HepG2 (cell line): ENCODE measurements around the gene TJP2. TPM values are rescaled to one million over a fixed set of nuclear protein-coding genes. Genes with fewer than 3 reads are reported as not detected.

Experiments used
- ATAC-seq: fragments of 200-7000 bp; cut with Tn5 transposase; 3 replicates; pipeline ENCODE4 v1.9.1; 2020; ENCODE audit warnings: mild to moderate bottlenecking, moderate library complexity
- BruUV-seq: library from RNA; stranded (reverse); fragments of 400-500 nt; replicated peaks from 2 replicates; lab custom pipeline; 2021; lab: Mats Ljungman, UMichigan
- CTCF ChIA-PET: fragments of 300-600 bp; formaldehyde crosslinking; extraction: SDS; loops from one replicate; lab custom pipeline; 2021; ENCODE audit warnings: low total read pairs, inconsistent platforms, low intra/inter-chr PET ratio; lab: Yijun Ruan, JAX
- POLR2A ChIA-PET: fragments of 350-600 bp; sonication (Branson Sonifier 250); formaldehyde crosslinking; loops from one replicate; lab custom pipeline; 2020; ENCODE audit warnings: antibody characterized with exemption, inconsistent platforms; lab: Yijun Ruan, JAX
- DNase-seq: peaks from one replicate; pipeline ENCODE4 v3.0.0-alpha.2; 2015; ENCODE audit warnings: low spot score
- FAIRE-seq: peaks from 3 replicates; lab custom pipeline; 2011; peaks lifted over from hg19 to GRCh38; lab: Jason Lieb, UNC
- H2AFZ ChIP-seq: one replicate; pipeline ENCODE4 v1.6.1; 2011; ENCODE audit warnings: low read length, inconsistent platforms
- H3K27ac ChIP-seq: fragments of 300-600 bp; 3 replicates; pipeline ENCODE4 v1.8.0; 2011; ENCODE audit warnings: mixed run types, mild to moderate bottlenecking, mixed read lengths, low read length, inconsistent platforms; ENCODE audit not compliant: insufficient read depth; ENCODE audit errors: extremely low read length
- H3K27me3 ChIP-seq, 2 experiments: fragments of 200-600 bp in 1 of 2; 2 replicates in 1 of 2; 3 replicates in 1 of 2; pipeline versions ENCODE4 v1.6.0 to v1.8.0; 2011; ENCODE audit warnings: low read length in 2 of 2, mild to moderate bottlenecking in 2 of 2, moderate library complexity in 2 of 2, inconsistent platforms in 1 of 2; ENCODE audit not compliant: insufficient read depth in 2 of 2, control insufficient read depth in 1 of 2
- H3K36me3 ChIP-seq, 2 experiments: fragments of 200-600 bp in 1 of 2; replicated peaks in 1 of 2; 2 replicates in 1 of 2; 3 replicates in 1 of 2; pipeline versions ENCODE4 v1.5.1 to v1.8.0; 2011; ENCODE audit warnings: low read length in 2 of 2, inconsistent platforms in 1 of 2; ENCODE audit not compliant: insufficient read depth in 2 of 2, control insufficient read depth in 1 of 2
- H3K4me1 ChIP-seq: 2 replicates; pipeline ENCODE4 v1.5.1; 2012; ENCODE audit warnings: low read length, inconsistent platforms; ENCODE audit not compliant: insufficient read depth
- H3K4me2 ChIP-seq: 2 replicates; pipeline ENCODE4 v1.6.0; 2011; ENCODE audit warnings: low read depth, low read length, inconsistent platforms
- H3K4me3 ChIP-seq, 3 experiments: fragments of 200-600 bp in 1 of 3; sonication (generic), shearing (Covaris generic) in 1 of 3; replicated peaks in 1 of 3; 2 replicates each; pipeline ENCODE4 v1.5.1; 2011 to 2016; ENCODE audit warnings: low read length in 3 of 3, inconsistent platforms in 2 of 3, low read depth in 2 of 3, mild to moderate bottlenecking in 2 of 3, control low read depth in 1 of 3, mixed read lengths in 1 of 3; ENCODE audit not compliant: insufficient read depth in 1 of 3
- H3K79me2 ChIP-seq: one replicate; pipeline ENCODE4 v1.6.1; 2011; ENCODE audit warnings: low read length, inconsistent platforms; ENCODE audit not compliant: insufficient read depth
- H3K9ac ChIP-seq: 2 replicates; pipeline ENCODE4 v1.6.0; 2011; ENCODE audit warnings: mild to moderate bottlenecking, low read depth, low read length, inconsistent platforms; ENCODE audit not compliant: insufficient read depth
- H3K9me3 ChIP-seq: 2 replicates; pipeline ENCODE4 v1.5.1; 2012; ENCODE audit warnings: mild to moderate bottlenecking, low read length
- H4K20me1 ChIP-seq: 2 replicates; pipeline ENCODE4 v1.6.0; 2011; ENCODE audit warnings: inconsistent platforms, mild to moderate bottlenecking, low read length, moderate library complexity; ENCODE audit not compliant: insufficient read depth
- HOXA5 ChIP-seq: sonication (generic); formaldehyde crosslinking; IDR thresholded peaks from 2 replicates; pipeline ENCODE4 v1.4.0; 2020; ENCODE audit warnings: missing genetic modification reagents
- KDM4B ChIP-seq: sonication (generic); formaldehyde crosslinking; IDR thresholded peaks from 2 replicates; pipeline ENCODE4 v1.4.0; 2020; ENCODE audit warnings: missing genetic modification reagents
- LCORL ChIP-seq, 2 experiments: fragments of 450-650 bp in 1 of 2; sonication (generic) in 1 of 2; formaldehyde crosslinking in 1 of 2; IDR thresholded peaks; 2 replicates each; pipeline versions ENCODE4 v1.5.0 to v1.6.1; 2017 to 2020; ENCODE audit warnings: antibody characterized with exemption in 1 of 2, missing genetic modification reagents in 1 of 2
- NFE2 ChIP-seq: sonication (generic); formaldehyde crosslinking; IDR thresholded peaks from 2 replicates; pipeline ENCODE4 v1.4.0; 2020; ENCODE audit warnings: missing genetic modification reagents
- NFIC ChIP-seq: IDR thresholded peaks from 2 replicates; pipeline ENCODE4 v1.6.1; 2012; ENCODE audit warnings: mild to moderate bottlenecking, low read length, inconsistent platforms
- PRMT3 ChIP-seq: sonication (generic); formaldehyde crosslinking; IDR thresholded peaks from 2 replicates; pipeline ENCODE4 v1.8.1; 2022; ENCODE audit warnings: low read depth, mild to moderate bottlenecking, moderate library complexity, missing genetic modification reagents, borderline replicate concordance
- RBM22 ChIP-seq: fragments of 200-400 bp; formaldehyde crosslinking; optimal IDR thresholded peaks from 2 replicates; pipeline ENCODE3; 2017; ENCODE audit warnings: mild to moderate bottlenecking, low read length, moderate library complexity
- SMC3 ChIP-seq: IDR thresholded peaks from 2 replicates; pipeline ENCODE4 v1.6.1; 2011; ENCODE audit warnings: low read length, improper control_type of control experiment
- TBX3 ChIP-seq: fragments of 450-650 bp; IDR thresholded peaks from 2 replicates; pipeline ENCODE4 v1.6.1; 2017; ENCODE audit warnings: antibody characterized with exemption, mild to moderate bottlenecking, inconsistent platforms, borderline replicate concordance
- ZBTB25 ChIP-seq: IDR thresholded peaks from 2 replicates; pipeline ENCODE4 v1.6.1; 2018; ENCODE audit warnings: missing genetic modification reagents
- ZNF460 ChIP-seq: sonication (generic); formaldehyde crosslinking; IDR thresholded peaks from 2 replicates; pipeline ENCODE4 v1.5.1; 2020; ENCODE audit warnings: missing genetic modification reagents, mild to moderate bottlenecking, borderline replicate concordance
- WGBS: methylation state at CpG from one replicate; pipeline ENCODE4 v1.1.6; 2017; ENCODE audit warnings: low lambda C conversion rate; 5-methylcytosine and 5-hydroxymethylcytosine counted together
- in situ Hi-C: cut with HindIII; loops from 2 replicates; pipeline ENCODE4 v1.10.0; 2017; ENCODE audit warnings: low pct_unique_long_range_greater_than_20kb; ENCODE audit not compliant: extremely low pct_ligation_motif_present
- intact Hi-C: fragments of 100-400 bp; cut with micrococcal nuclease; formaldehyde crosslinking; loops from one replicate; pipeline ENCODE4 v1.10.0; 2022; ENCODE audit not compliant: unreplicated experiment
- polyA plus RNA-seq, 8 experiments: library from polyadenylated mRNA; depleted of rRNA in 3 of 8; stranded (reverse) in 7 of 8; unstranded in 1 of 8; fragments of >200 nt; fragmentation: Illumina TruSeq in 4 of 8; extraction: Trizol in 4 of 8; gene quantifications; 2 replicates each; pipeline versions ENCODE4 v1.2.1 to v1.2.3, GENCODE V29; 2011 to 2016; ENCODE audit warnings: low read depth in 4 of 8, missing spikeins in 1 of 8, mixed read lengths in 1 of 8; ENCODE audit not compliant: insufficient read depth in 1 of 8
- total RNA-seq, 5 experiments: library from RNA; depleted of rRNA; stranded (reverse); fragments of >200 nt; fragmentation: Illumina TruSeq; extraction: Trizol; gene quantifications; 2 replicates each; pipeline ENCODE4 v1.2.3, GENCODE V29; 2016; ENCODE audit warnings: low read depth in 1 of 5
- TF ChIP-seq, protein P1 (sequence below): sonication (generic); formaldehyde crosslinking; IDR thresholded peaks from 2 replicates; pipeline ENCODE4 v1.5.1; 2020; ENCODE audit warnings: mild to moderate bottlenecking, missing genetic modification reagents, borderline replicate concordance

TJP2 gene
- total and polyA plus RNA-seq, 2 of the 13 experiments (the other 11 are each of a cell fraction or from before 2014, with no cell fraction given): 109 to 110 TPM

DNA sequence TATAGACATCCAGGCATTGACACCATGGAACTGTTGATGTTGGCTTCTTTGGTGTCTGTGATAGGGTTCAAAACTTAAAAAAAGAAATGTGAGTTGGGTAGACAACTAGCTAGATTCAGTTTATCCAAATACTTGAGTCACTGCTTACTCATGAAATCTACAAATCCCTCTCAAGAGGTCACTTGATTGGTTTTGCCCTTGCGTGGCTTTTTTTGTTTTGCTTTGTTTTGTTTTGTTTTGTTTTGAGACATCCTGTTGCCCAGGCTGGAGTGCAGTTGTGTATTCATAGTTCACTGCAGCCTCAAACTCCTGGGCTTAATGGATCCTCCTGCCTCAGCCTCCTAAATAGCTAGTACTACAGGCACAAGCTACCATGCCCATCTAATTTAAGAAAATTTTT, 140.5 kb downstream of the TJP2 start:
- no peak for FAIRE-seq
- Histone ChIP-seq H3K4me2 (no peak overlapping the region), H3K27ac (no peak overlapping the region), H4K20me1 (no peaks in the 10 kb centered on the region; the same call in 1 of the 2 replicates), H2AFZ (no peak overlapping the region), H3K9ac (no peak overlapping the region), H3K27me3 (peaks cover 1 to 8% of the 10 kb centered on the region in 2 experiments; a peak in 1 of 5 replicates), H3K36me3 (no peaks in the 10 kb centered on the region), H3K4me1 (no peaks in the 10 kb centered on the region), H3K9me3 (peaks cover 23% of the 10 kb centered on the region), H3K4me3 (no peak overlapping the region), H3K79me2 (no peaks in the 10 kb centered on the region)
- ChIA-PET CTCF (no interaction called here), POLR2A (no interaction called here)
- intact Hi-C loops (no loop called here), in situ Hi-C loops (no loop called here)
- TF ChIP-seq ZBTB25 (CRISPR knock-in tag): no peak
- TF ChIP-seq TBX3: no peak
- TF ChIP-seq KDM4B (CRISPR knock-in tag): no peak
- TF ChIP-seq SMC3: no peak
- TF ChIP-seq NFE2 (CRISPR knock-in tag): no peak
- no peak for TF ChIP-seq HOXA5 (CRISPR knock-in tag)
- no peak for TF ChIP-seq NFIC
- no peak for TF ChIP-seq PRMT3
- ATAC-seq: no peak
- DNase-seq: no peak
- WGBS: 0% methylated on average over 1 of the region's 1 CpG
- no TSS peak for BruUV-seq

GRCh38 chr9:69317081-69317480, 143.0 kb downstream of the TJP2 start:
- Histone ChIP-seq H3K9me3 (peaks cover 22% of the 10 kb centered on the region), H3K4me2 (no peak overlapping the region), H3K79me2 (no peaks in the 10 kb centered on the region), H2AFZ (no peak overlapping the region), H3K9ac (no peak overlapping the region), H3K4me3 (no peak overlapping the region), H3K27ac (no peak overlapping the region), H4K20me1 (no peaks in the 10 kb centered on the region; the same call in 1 of the 2 replicates), H3K36me3 (no peaks in the 10 kb centered on the region), H3K27me3 (peaks cover 1 to 25% of the 10 kb centered on the region in 2 experiments; a peak in 3 of 5 replicates), H3K4me1 (no peaks in the 10 kb centered on the region)
- TF ChIP-seq LCORL (IDR thresholded peaks at IDR 0.05) (no peak), LCORL (CRISPR knock-in tag; IDR thresholded peaks at IDR 0.05) (no peak), ZNF460 (CRISPR knock-in tag) (no peak), RBM22 (no peak)
- TF ChIP-seq, protein P1, sequence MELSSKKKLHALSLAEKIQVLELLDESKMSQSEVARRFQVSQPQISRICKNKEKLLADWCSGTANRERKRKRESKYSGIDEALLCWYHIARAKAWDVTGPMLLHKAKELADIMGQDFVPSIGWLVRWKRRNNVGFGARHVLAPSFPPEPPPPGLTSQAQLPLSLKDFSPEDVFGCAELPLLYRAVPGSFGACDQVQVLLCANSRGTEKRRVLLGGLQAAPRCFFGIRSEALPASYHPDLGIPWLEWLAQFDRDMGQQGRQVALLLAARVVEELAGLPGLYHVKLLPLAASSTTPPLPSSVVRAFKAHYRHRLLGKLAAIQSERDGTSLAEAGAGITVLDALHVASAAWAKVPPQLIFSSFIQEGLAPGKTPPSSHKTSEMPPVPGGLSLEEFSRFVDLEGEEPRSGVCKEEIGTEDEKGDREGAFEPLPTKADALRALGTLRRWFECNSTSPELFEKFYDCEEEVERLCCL (CRISPR knock-in tag): no peak
- WGBS: 47% methylated on average over 2 of the region's 2 CpGs
- DNase-seq: no peak
- FAIRE-seq: no peak
- ATAC-seq: no peak
- POLR2A ChIA-PET: no interaction called here
- CTCF ChIA-PET: no interaction called here
- in situ Hi-C loops: no loop called here
- no TSS peak for BruUV-seq
- intact Hi-C loops: no loop called here
